Endothelial cell of umbilical vein (primary cell): ENCODE results near the gene EYS. TPM values are rescaled to one million over a fixed set of nuclear protein-coding genes. Genes with fewer than 3 reads are reported as not detected.

Experiments
- BruUV-seq: library from RNA; stranded (reverse); fragments of 400-500 nt; replicated peaks from 2 replicates; lab custom pipeline; 2021; lab: Mats Ljungman, UMichigan
- CTCF ChIA-PET: fragments of 300-600, 350-600 bp; sonication (Branson Sonifier 250); formaldehyde crosslinking; loops from one replicate; lab custom pipeline; 2021; ENCODE audit warnings: antibody characterized with exemption, inconsistent platforms; lab: Charles Lee
- POLR2A ChIA-PET: fragments of 300-600, 350-600 bp; sonication (Branson Sonifier 250); formaldehyde crosslinking; loops from one replicate; lab custom pipeline; 2021; ENCODE audit warnings: antibody characterized with exemption, inconsistent platforms; lab: Charles Lee
- DNase-seq: peaks from one replicate; pipeline ENCODE4 v3.0.0-alpha.2; 2011; ENCODE audit warnings: low read depth, low spot score
- FAIRE-seq: peaks from 2 replicates; lab custom pipeline; 2011; peaks lifted over from hg19 to GRCh38; lab: Jason Lieb, UNC
- H2AFZ ChIP-seq: 2 replicates; pipeline ENCODE4 v1.6.0; 2012; ENCODE audit warnings: low read depth, low read length, control low read depth, inconsistent platforms
- H3K27ac ChIP-seq: 2 replicates; pipeline ENCODE4 v1.5.1; 2011; ENCODE audit warnings: low read depth, mild to moderate bottlenecking, control low read depth, low read length, moderate library complexity; ENCODE audit not compliant: insufficient read depth
- H3K27me3 ChIP-seq, 2 experiments: 2 replicates each; pipeline versions ENCODE4 v1.6.0 to v1.6.1; 2011; ENCODE audit warnings: low read length in 2 of 2, mixed read lengths in 1 of 2; ENCODE audit not compliant: control insufficient read depth in 2 of 2, insufficient read depth in 2 of 2
- H3K36me3 ChIP-seq, 2 experiments: 2 replicates in 1 of 2; 3 replicates in 1 of 2; pipeline ENCODE4 v1.5.1; 2011; ENCODE audit warnings: low read length in 2 of 2, mild to moderate bottlenecking in 1 of 2, moderate library complexity in 1 of 2; ENCODE audit not compliant: control insufficient read depth in 2 of 2, insufficient read depth in 2 of 2; ENCODE audit errors: extremely low read depth in 1 of 2
- H3K4me1 ChIP-seq: 3 replicates; pipeline ENCODE4 v1.5.1; 2011; ENCODE audit warnings: mild to moderate bottlenecking, low read length; ENCODE audit not compliant: control insufficient read depth, insufficient read depth; ENCODE audit errors: extremely low read depth
- H3K4me2 ChIP-seq: 2 replicates; pipeline ENCODE4 v1.6.1; 2011; ENCODE audit warnings: low read length, control low read depth, mixed read lengths; ENCODE audit not compliant: insufficient read depth
- H3K4me3 ChIP-seq, 3 experiments: fragments of 200-600 bp in 1 of 3; sonication (generic), shearing (Covaris generic) in 1 of 3; replicated peaks in 1 of 3; 2 replicates each; pipeline ENCODE4 v1.5.1; 2011 to 2016; ENCODE audit warnings: control low read depth in 3 of 3, low read length in 3 of 3, mild to moderate bottlenecking in 2 of 3, inconsistent platforms in 1 of 3, low read depth in 1 of 3, moderate library complexity in 1 of 3; ENCODE audit not compliant: insufficient read depth in 1 of 3
- H3K79me2 ChIP-seq: 2 replicates; pipeline ENCODE4 v1.6.0; 2012; ENCODE audit warnings: low read length, inconsistent platforms; ENCODE audit not compliant: control insufficient read depth, insufficient read depth
- H3K9ac ChIP-seq: replicated peaks from 2 replicates; pipeline ENCODE3; 2011; ENCODE audit warnings: low read length, control low read depth; ENCODE audit not compliant: insufficient read depth; ENCODE audit errors: extremely low read depth
- H3K9me1 ChIP-seq: replicated peaks from 3 replicates; pipeline ENCODE4 v1.6.0; 2011; ENCODE audit warnings: mild to moderate bottlenecking, low read length; ENCODE audit not compliant: control insufficient read depth, insufficient read depth; ENCODE audit errors: extremely low read depth
- H3K9me3 ChIP-seq: replicated peaks from 2 replicates; pipeline ENCODE4 v1.5.1; 2012; ENCODE audit warnings: low read length, inconsistent platforms; ENCODE audit not compliant: control insufficient read depth, insufficient read depth
- H4K20me1 ChIP-seq: replicated peaks from 2 replicates; pipeline ENCODE3; 2011; ENCODE audit warnings: mild to moderate bottlenecking, low read length; ENCODE audit not compliant: control insufficient read depth, insufficient read depth; ENCODE audit errors: extremely low read depth
- CTCF ChIP-seq, 2 donors: IDR thresholded peaks; 1 replicate in 1 of 2; 2 replicates in 1 of 2; pipeline ENCODE4 v1.5.1; 2011; ENCODE audit warnings: low read length in 2 of 2, mild to moderate bottlenecking in 2 of 2, moderate library complexity in 2 of 2, control low read depth in 1 of 2, inconsistent platforms in 1 of 2, low read depth in 1 of 2; ENCODE audit not compliant: insufficient read depth in 1 of 2; ENCODE audit errors: extremely low read depth in 1 of 2
- EZH2 ChIP-seq: IDR thresholded peaks from 2 replicates; pipeline ENCODE4 v1.6.1; 2012; ENCODE audit warnings: borderline replicate concordance, low read depth, mild to moderate bottlenecking, moderate library complexity, low read length, inconsistent platforms; ENCODE audit not compliant: severe bottlenecking
- FOS ChIP-seq: IDR thresholded peaks from 2 replicates; pipeline ENCODE4 v1.6.1; 2011; ENCODE audit warnings: mild to moderate bottlenecking, low read length, moderate library complexity, borderline replicate concordance; ENCODE audit not compliant: insufficient read depth
- GATA2 ChIP-seq: IDR thresholded peaks from 2 replicates; pipeline ENCODE4 v1.7.0; 2011; ENCODE audit warnings: low read depth, mild to moderate bottlenecking, moderate library complexity, mixed read lengths, low read length; ENCODE audit not compliant: insufficient read length, insufficient read depth
- JUN ChIP-seq: IDR thresholded peaks from 2 replicates; pipeline ENCODE4 v1.6.1; 2011; ENCODE audit warnings: borderline replicate concordance, low read depth; ENCODE audit not compliant: insufficient read length, insufficient read depth
- MAX ChIP-seq: IDR thresholded peaks from 2 replicates; pipeline ENCODE4 v1.6.1; 2011; ENCODE audit not compliant: insufficient read depth, insufficient read length
- MYC ChIP-seq: IDR thresholded peaks from one replicate; pipeline ENCODE4 v1.6.1; 2011; ENCODE audit warnings: mild to moderate bottlenecking, low read depth, low read length
- POLR2A ChIP-seq: IDR thresholded peaks from 2 replicates; pipeline ENCODE4 v1.6.1; 2012; ENCODE audit warnings: low read depth, mild to moderate bottlenecking, control low read depth, low read length
- POLR2AphosphoS5 ChIP-seq: IDR thresholded peaks from 2 replicates; pipeline ENCODE4 v1.6.1; 2012; ENCODE audit warnings: low read depth, mild to moderate bottlenecking, control low read depth, low read length, moderate library complexity; ENCODE audit not compliant: insufficient read depth
- dilution Hi-C: fragments of 300-500 bp; cut with MboI; formaldehyde crosslinking; loops from one replicate; pipeline ENCODE4 v1.15.0; 2019; ENCODE audit warnings: low sequenced_read_pairs; ENCODE audit not compliant: extremely low pct_ligation_motif_present
- intact Hi-C: fragments of 100-400 bp; cut with micrococcal nuclease; formaldehyde crosslinking; loops from one replicate; pipeline ENCODE4 v1.10.0; 2022
- polyA plus RNA-seq, 4 experiments: library from polyadenylated mRNA; depleted of rRNA in 3 of 4; stranded (reverse) in 3 of 4; unstranded in 1 of 4; fragments of >200 nt; gene quantifications; 2 replicates each; pipeline versions ENCODE4 v1.2.1 to v1.2.3, GENCODE V29; 2011 to 2012; ENCODE audit warnings: missing spikeins in 1 of 4
- total RNA-seq: library from RNA; stranded (reverse); gene quantifications from 2 replicates; pipeline ENCODE4 v1.2.3, GENCODE V29; 2021

Gene EYS
- total and polyA plus RNA-seq, 2 donors (not counting 3 experiments of a cell fraction or from before 2014, with no cell fraction given), result 0.01 to 0.27 TPM

GRCh38 chr6:65410309-65410708 is 296.7 kb downstream of the EYS start:
- H3K36me3 ChIP-seq, result no peaks in the 10 kb centered on the region
- no peak for TF ChIP-seq MAX
- TF ChIP-seq GATA2, result no peak
- no peak for TF ChIP-seq EZH2
- TF ChIP-seq POLR2A, result no peak
- TF ChIP-seq JUN, result no peak
- no peak for TF ChIP-seq POLR2AphosphoS5
- TF ChIP-seq FOS, result no peak
- no peak for TF ChIP-seq MYC
- TF ChIP-seq CTCF (IDR thresholded peaks at IDR 0.05; ENCODE audit: extremely low read depth in 1 of 2, insufficient read depth in 1 of 2, low read depth in 1 of 2, low read length in 2 of 2), result no peak
- no peak overlapping the region for H2AFZ ChIP-seq
- no peak for DNase-seq
- intact Hi-C loops, result no loop called here
- dilution Hi-C loops, result no loop called here
- H3K79me2 ChIP-seq, result no peaks in the 10 kb centered on the region
- H4K20me1 ChIP-seq, result no peaks in the 10 kb centered on the region
- H3K4me3 ChIP-seq, result no peak overlapping the region
- ChIA-PET POLR2A (no interaction called here), CTCF (no interaction called here)
- H3K9ac ChIP-seq, result no peak overlapping the region
- no peak overlapping the region for H3K4me2 ChIP-seq
- no peak overlapping the region for H3K27ac ChIP-seq
- H3K9me3 ChIP-seq, result no peaks in the 10 kb centered on the region
- no peaks in the 10 kb centered on the region for H3K27me3 ChIP-seq
- no TSS peak for BruUV-seq
- no peaks in the 10 kb centered on the region for H3K9me1 ChIP-seq
- no peaks in the 10 kb centered on the region for H3K4me1 ChIP-seq
- no peak for FAIRE-seq
